Hepatocyte (in vitro differentiated cells): Measurements from ENCODE around the gene LIPE. TPM values are rescaled to one million over a fixed set of nuclear protein-coding genes. Genes with fewer than 3 reads are reported as not detected.

ENCODE experiments used
- DNase-seq: peaks from one replicate; pipeline ENCODE4 v3.0.0-alpha.2; 2016; ENCODE audit warnings: low spot score
- H2AFZ ChIP-seq: fragments of 200-600 bp; sonication (generic); 2 replicates; pipeline ENCODE4 v1.6.0; 2016; ENCODE audit warnings: antibody characterized with exemption, mild to moderate bottlenecking
- H3K27ac ChIP-seq: fragments of 200-600 bp; sonication (generic); 2 replicates; pipeline ENCODE4 v1.5.1; 2016; ENCODE audit warnings: mild to moderate bottlenecking
- H3K27me3 ChIP-seq: fragments of 200-600 bp; sonication (generic); 2 replicates; pipeline ENCODE4 v1.6.1; 2016
- H3K36me3 ChIP-seq: fragments of 200-600 bp; sonication (generic); replicated peaks from 2 replicates; pipeline ENCODE4 v1.5.1; 2016; ENCODE audit warnings: low read depth; ENCODE audit not compliant: insufficient read depth
- H3K4me1 ChIP-seq: fragments of 200-600 bp; sonication (generic); 2 replicates; pipeline ENCODE4 v1.5.1; 2016; ENCODE audit warnings: mild to moderate bottlenecking, moderate library complexity; ENCODE audit not compliant: insufficient read depth
- H3K4me2 ChIP-seq: fragments of 200-600 bp; sonication (generic); 2 replicates; pipeline ENCODE4 v1.6.0; 2016
- H3K4me3 ChIP-seq: fragments of 200-600 bp; sonication (generic); 2 replicates; pipeline ENCODE4 v1.5.1; 2016; ENCODE audit warnings: mild to moderate bottlenecking
- H3K79me2 ChIP-seq: fragments of 200-600 bp; sonication (generic); 2 replicates; pipeline ENCODE4 v1.6.0; 2017; ENCODE audit warnings: mild to moderate bottlenecking
- H3K9me2 ChIP-seq: fragments of 200-600 bp; sonication (generic); replicated peaks from 2 replicates; pipeline ENCODE4 v1.6.0; 2017; ENCODE audit warnings: mild to moderate bottlenecking; ENCODE audit not compliant: insufficient read depth
- H3K9me3 ChIP-seq: fragments of 200-600 bp; sonication (generic); 2 replicates; pipeline ENCODE4 v1.5.1; 2016; ENCODE audit warnings: low read depth, mild to moderate bottlenecking
- H4K20me1 ChIP-seq: fragments of 200-600 bp; sonication (generic); 2 replicates; pipeline ENCODE4 v1.6.0; 2016; ENCODE audit warnings: mild to moderate bottlenecking; ENCODE audit not compliant: insufficient read depth, poor library complexity, severe bottlenecking
- CTCF ChIP-seq: fragments of 200-600 bp; sonication (generic); IDR thresholded peaks from 2 replicates; pipeline ENCODE4 v1.5.1; 2016; ENCODE audit warnings: antibody characterized with exemption, mild to moderate bottlenecking; ENCODE audit not compliant: poor library complexity
- EZH2 ChIP-seq: fragments of 200-600 bp; sonication (generic); IDR thresholded peaks from 2 replicates; pipeline ENCODE4 v1.6.1; 2016; ENCODE audit warnings: antibody characterized with exemption, mild to moderate bottlenecking, borderline replicate concordance
- EZH2phosphoT487 ChIP-seq: fragments of 200-600 bp; sonication (generic); IDR thresholded peaks from one replicate; pipeline ENCODE4 v1.6.1; 2018; ENCODE audit warnings: antibody characterized with exemption, mild to moderate bottlenecking, low read depth, moderate library complexity; ENCODE audit not compliant: unreplicated experiment, severe bottlenecking
- WGBS: methylation state at CpG from one replicate; pipeline ENCODE4 v1.1.6; 2016; ENCODE audit warnings: low lambda C conversion rate; ENCODE audit errors: missing lambda C conversion rate; 5-methylcytosine and 5-hydroxymethylcytosine counted together
- polyA plus RNA-seq: library from polyadenylated mRNA; unstranded; fragments of >200 nt; fragmentation: Nextera tagmentation; extraction: Ambion mirVana; gene quantifications from 2 replicates; pipeline ENCODE4 v1.2.1, GENCODE V29; 2016
- total RNA-seq: library from RNA; depleted of rRNA; stranded (reverse); fragments of >200 nt; gene quantifications from 2 replicates; pipeline ENCODE4 v1.2.3, GENCODE V29; 2014

LIPE gene
- total and polyA plus RNA-seq, 2 experiments from 2014 or later, result 6.4 to 7.1 TPM

GRCh38 chr19:42368765-42369164 lies 58.4 kb downstream of the LIPE start:
- DNase-seq, result no peak
- Histone ChIP-seq H2AFZ (no peak overlapping the region), H3K4me1 (no peaks in the 10 kb centered on the region), H3K27me3 (no peaks in the 10 kb centered on the region), H3K9me3 (no peaks in the 10 kb centered on the region), H3K79me2 (no peaks in the 10 kb centered on the region), H3K27ac (no peak overlapping the region), H4K20me1 (no peaks in the 10 kb centered on the region), H3K4me3 (no peak overlapping the region), H3K9me2 (no peaks in the 10 kb centered on the region), H3K36me3 (no peaks in the 10 kb centered on the region), H3K4me2 (no peak overlapping the region)
- TF ChIP-seq EZH2phosphoT487 (no peak), EZH2 (no peak), CTCF (no peak)
- WGBS, result 96% methylated on average over 15 of the region's 15 CpGs

- H4K20me1 ChIP-seq, result no peaks in the 10 kb centered on the region
- no peaks in the 10 kb centered on the region for H3K9me2 ChIP-seq
- H3K36me3 ChIP-seq, result no peaks in the 10 kb centered on the region
- no peaks in the 10 kb centered on the region for H3K4me1 ChIP-seq
- no peak for DNase-seq
- no peak for TF ChIP-seq EZH2phosphoT487
- no peak for TF ChIP-seq EZH2
- no peak for TF ChIP-seq CTCF
- no peak overlapping the region for H3K4me3 ChIP-seq
- no peak overlapping the region for H3K27ac ChIP-seq
- no peaks in the 10 kb centered on the region for H3K79me2 ChIP-seq
- H3K9me3 ChIP-seq, result no peaks in the 10 kb centered on the region
- H2AFZ ChIP-seq, result no peak overlapping the region
- H3K4me2 ChIP-seq, result no peak overlapping the region
- no peaks in the 10 kb centered on the region for H3K27me3 ChIP-seq
- 96% methylated on average over 11 of the region's 11 CpGs for WGBS
These were observed 58.8 kb downstream of the LIPE start for GRCh38 chr19:42368360-42368759.

- Histone ChIP-seq H3K4me2 (no peak overlapping the region), H3K79me2 (no peaks in the 10 kb centered on the region), H3K9me3 (no peaks in the 10 kb centered on the region), H3K4me1 (no peaks in the 10 kb centered on the region), H3K36me3 (no peaks in the 10 kb centered on the region), H2AFZ (no peak overlapping the region), H3K27ac (no peak overlapping the region), H3K4me3 (no peak overlapping the region), H3K9me2 (no peaks in the 10 kb centered on the region), H3K27me3 (no peaks in the 10 kb centered on the region), H4K20me1 (no peaks in the 10 kb centered on the region)
- TF ChIP-seq EZH2, result no peak
- no peak for TF ChIP-seq CTCF
- WGBS, result 94% methylated on average over 4 of the region's 4 CpGs
- no peak for DNase-seq
These were observed 59.3 kb downstream of the LIPE start for GRCh38 chr19:42367929-42368328.

- Histone ChIP-seq H3K79me2 (no peaks in the 10 kb centered on the region), H3K36me3 (no peaks in the 10 kb centered on the region), H3K27me3 (no peaks in the 10 kb centered on the region), H4K20me1 (no peaks in the 10 kb centered on the region), H3K4me3 (no peak overlapping the region), H3K4me1 (no peaks in the 10 kb centered on the region), H3K9me3 (no peaks in the 10 kb centered on the region), H3K27ac (no peak overlapping the region), H3K4me2 (no peak overlapping the region), H2AFZ (no peak overlapping the region), H3K9me2 (no peaks in the 10 kb centered on the region)
- DNase-seq, result no peak
- TF ChIP-seq EZH2, result no peak
- no peak for TF ChIP-seq EZH2phosphoT487
- TF ChIP-seq CTCF, result no peak
- 74% methylated on average over 1 of the region's 1 CpG for WGBS
These were observed 60.5 kb downstream of the LIPE start for GRCh38 chr19:42366673-42367072.
